AG04450 (cell line): Measurements from ENCODE around the gene SYT2. TPM values are rescaled to one million over a fixed set of nuclear protein-coding genes. Genes with fewer than 3 reads are reported as not detected.
"Not testable (repeated sequence)": the region's sequence is repeated elsewhere in the genome, so short reads cannot be mapped to it uniquely, and the experiment has no call there.

Experiments used
- CTCF ChIA-PET: fragments of 300-600, 350-600 bp; formaldehyde crosslinking; extraction: SDS; loops from one replicate; lab custom pipeline; 2022; ENCODE audit warnings: antibody characterized with exemption, inconsistent platforms; lab: Charles Lee
- POLR2A ChIA-PET: fragments of 350-600 bp; formaldehyde crosslinking; extraction: SDS; loops from one replicate; lab custom pipeline; 2021; ENCODE audit warnings: antibody characterized with exemption, inconsistent platforms; lab: Yijun Ruan, JAX
- DNase-seq: peaks from one replicate; pipeline ENCODE4 v3.0.0-alpha.2; 2011; ENCODE audit warnings: low read depth, low spot score
- H3K27ac ChIP-seq: one replicate; pipeline ENCODE4 v1.5.1; 2012; ENCODE audit warnings: low read depth, low read length, control low read depth
- H3K27me3 ChIP-seq: one replicate; pipeline ENCODE4 v1.6.0; 2012; ENCODE audit warnings: low read length; ENCODE audit not compliant: control insufficient read depth, insufficient read depth
- H3K4me3 ChIP-seq: 2 replicates; pipeline ENCODE4 v1.5.1; 2011; ENCODE audit warnings: mild to moderate bottlenecking, low read depth, low read length, control low read depth
- H3K9me3 ChIP-seq: 2 replicates; pipeline ENCODE4 v1.5.1; 2012; ENCODE audit warnings: low read length; ENCODE audit not compliant: control insufficient read depth, insufficient read depth
- CTCF ChIP-seq: IDR thresholded peaks from 2 replicates; pipeline ENCODE4 v1.5.1; 2011; ENCODE audit warnings: low read depth, low read length, control low read depth, inconsistent platforms
- polyA plus RNA-seq: library from polyadenylated mRNA; depleted of rRNA; stranded (reverse); fragments of >200 nt; gene quantifications from 2 replicates; pipeline ENCODE4 v1.2.3, GENCODE V29; 2011

The SYT2 gene
- polyA plus RNA-seq, 1 experiment, result 0.01 TPM

GRCh38 chr1:202638019-202638700, 72.1 kb downstream of the SYT2 start:
- no peak for TF ChIP-seq CTCF
- CTCF ChIA-PET, result interaction anchor here (0.6 kb wide), 1 partner anchor 12 kb away, joined by 3 read pairs; no protein-coding TSS in a partner anchor
- DNase-seq, result no peak
- Histone ChIP-seq H3K27me3 (peaks cover 48% of the 10 kb centered on the region), H3K27ac (no peak overlapping the region), H3K9me3 (no peaks in the 10 kb centered on the region; the same call in 1 of the 2 replicates), H3K4me3 (no peak overlapping the region)
- POLR2A ChIA-PET, result no interaction called here

GRCh38 chr1:202637321-202638018, 72.8 kb downstream of the SYT2 start:
- POLR2A ChIA-PET, H3K27ac ChIP-seq, H3K9me3 ChIP-seq, DNase-seq, H3K4me3 ChIP-seq: not testable (repeated sequence)
- H3K27me3 ChIP-seq, result peaks cover 42% of the 10 kb centered on the region
- CTCF ChIA-PET, result interaction anchor here (0.6 kb wide), 1 partner anchor 11 kb away, joined by 3 read pairs; no protein-coding TSS in a partner anchor

- CTCF ChIA-PET, POLR2A ChIA-PET, H3K9me3 ChIP-seq, H3K27ac ChIP-seq, H3K4me3 ChIP-seq, DNase-seq: not testable (repeated sequence)
- H3K27me3 ChIP-seq, result peaks cover 40% of the 10 kb centered on the region
Measured at GRCh38 chr1:202636171-202636570, 74.1 kb downstream of the SYT2 start.

GRCh38 chr1:202632241-202632640, 78.0 kb downstream of the SYT2 start:
- no peak for DNase-seq
- no peaks in the 10 kb centered on the region for H3K9me3 ChIP-seq
- no peak overlapping the region for H3K4me3 ChIP-seq
- H3K27me3 ChIP-seq, result peaks cover 29% of the 10 kb centered on the region
- H3K27ac ChIP-seq, result no peak overlapping the region
- ChIA-PET CTCF (no interaction called here), POLR2A (no interaction called here)
- no peak for TF ChIP-seq CTCF

GRCh38 chr1:202631076-202631923, 79.0 kb downstream of the SYT2 start:
- no peak overlapping the region for H3K27ac ChIP-seq
- H3K27me3 ChIP-seq, result peaks cover 24% of the 10 kb centered on the region
- ChIA-PET POLR2A (no interaction called here), CTCF (no interaction called here)
- no peak for DNase-seq
- no peaks in the 10 kb centered on the region for H3K9me3 ChIP-seq
- TF ChIP-seq CTCF, result no peak
- H3K4me3 ChIP-seq, result no peak overlapping the region
